Measurements from ENCODE around the gene FAM193B.

DNA sequence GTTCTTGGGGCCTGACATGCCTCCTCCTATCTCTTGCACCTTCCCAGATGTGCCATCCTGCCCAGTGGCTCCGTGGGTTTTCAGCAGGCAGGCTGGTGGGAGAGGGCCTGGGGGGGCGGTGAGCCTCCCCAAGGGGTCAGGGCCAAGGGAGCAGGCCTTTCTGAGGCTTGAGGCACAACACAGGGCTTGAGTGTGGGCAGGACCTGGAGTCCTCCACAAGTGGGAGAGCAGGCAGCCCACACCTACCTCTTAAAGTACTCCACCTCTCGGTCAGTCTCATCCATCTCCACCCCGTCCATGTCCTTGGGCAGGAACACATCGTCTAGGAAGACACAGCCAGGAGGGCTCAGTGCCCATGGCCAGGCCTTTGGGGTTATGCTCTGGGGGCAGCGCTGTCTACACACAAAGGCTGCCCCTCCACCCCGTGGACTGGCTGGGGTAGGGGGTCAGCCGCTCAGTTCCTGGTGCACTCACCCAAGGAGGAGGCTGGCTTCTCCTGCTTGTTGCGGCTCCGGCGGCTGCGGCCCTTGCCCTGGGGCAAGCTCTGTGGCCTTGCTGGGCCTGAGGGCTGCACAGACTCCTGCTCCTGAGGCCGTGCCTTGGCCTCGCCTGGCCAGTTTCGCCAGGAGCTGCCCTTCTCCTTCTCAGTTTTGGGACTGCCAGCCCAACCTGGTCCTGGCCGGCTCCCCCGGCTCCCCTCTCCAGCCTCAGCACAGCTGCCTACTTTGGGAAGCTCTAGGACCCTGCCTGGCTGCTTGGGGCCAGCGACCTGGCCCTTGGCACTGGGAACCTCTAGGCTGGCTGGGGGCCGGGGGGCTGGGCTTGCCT is 30.4 kb downstream of the FAM193B start:
- no peak for TF ChIP-seq TAF1 (IDR thresholded peaks at IDR 0.05; ENCODE audit: borderline replicate concordance, insufficient read depth, low read length)
- TF ChIP-seq FOXP2 (optimal IDR thresholded peaks at IDR 0.05; ENCODE audit: borderline replicate concordance, extremely low read depth, extremely low read length, insufficient read depth) = no peak
- no peak for TF ChIP-seq SIN3A (IDR thresholded peaks at IDR 0.05; ENCODE audit: borderline replicate concordance, insufficient read depth, low read length)
